Pulmonary artery endothelial cell (primary cell): ENCODE measurements around the gene ROBO1. TPM values are rescaled to one million over a fixed set of nuclear protein-coding genes. Genes with fewer than 3 reads are reported as not detected.
A peak's percentile ranks its signal among the peaks of the same experiment; 100 is the strongest.

Experiments
- DNase-seq: peaks from one replicate; pipeline ENCODE4 v3.0.0-alpha.2; 2011; ENCODE audit warnings: low read depth, low spot score
- total RNA-seq: library from RNA; depleted of rRNA; stranded (reverse); fragments of >200 nt; gene quantifications from 2 replicates; pipeline ENCODE4 v1.2.3, GENCODE V29; 2014

ROBO1 gene
- total RNA-seq, 1 donor from 2014 or later = 26.4 TPM

DNA sequence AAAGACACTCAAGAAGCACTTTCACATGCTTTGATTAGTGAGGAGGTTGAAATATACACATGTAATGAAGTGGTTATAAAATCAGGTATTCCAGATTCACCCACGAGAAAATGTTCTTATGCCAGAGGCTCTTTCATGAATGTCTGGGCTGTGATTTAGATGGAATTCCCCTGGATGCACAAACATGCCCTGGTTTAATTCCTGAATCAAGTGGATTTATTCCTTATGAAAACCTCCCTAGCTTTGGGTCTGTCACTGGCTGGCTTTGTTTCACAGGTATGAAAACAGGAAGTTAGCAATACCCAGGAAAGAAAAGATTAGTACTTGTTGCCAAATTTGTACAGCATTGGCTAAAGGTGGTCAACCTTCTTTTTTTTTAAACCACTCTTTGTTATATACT is 1123.0 kb downstream of the ROBO1 start:
- DNase-seq = no peak

DNA sequence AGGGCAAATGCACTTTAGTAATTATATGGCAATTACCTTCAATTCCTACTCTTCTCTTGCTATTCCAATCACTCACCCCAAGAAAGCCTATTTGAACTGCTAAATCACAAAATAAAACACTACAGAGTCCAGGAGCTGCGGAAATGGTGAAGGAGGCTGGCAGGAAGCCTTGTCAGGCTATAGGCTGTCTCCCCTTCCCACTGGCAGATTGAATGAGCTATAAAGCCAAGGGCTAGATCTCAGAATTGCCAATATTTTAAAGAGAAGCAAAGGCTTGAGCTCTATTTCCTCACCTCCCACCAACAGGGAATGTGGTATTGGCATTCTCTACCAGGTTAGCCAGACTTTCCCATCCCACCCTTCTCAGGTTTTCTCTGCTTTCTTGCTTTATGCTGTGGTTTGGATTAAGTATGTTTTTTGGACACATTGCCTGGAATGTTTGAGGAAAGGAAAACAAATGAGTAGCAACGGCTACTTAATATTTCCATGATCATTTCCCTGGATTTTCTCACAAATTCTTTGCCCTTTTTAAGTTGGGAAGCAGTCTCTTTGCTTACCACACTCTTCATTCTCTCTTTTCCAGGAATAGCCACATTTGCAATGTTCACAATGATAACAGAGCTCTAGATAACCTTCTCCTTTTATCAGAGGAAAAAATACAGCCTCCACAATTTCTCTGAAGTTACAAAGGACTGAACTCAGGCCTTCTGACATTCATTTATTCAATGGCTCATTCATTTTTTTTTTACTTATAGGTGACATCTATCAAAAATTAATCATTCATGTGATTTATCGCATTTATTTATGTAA is 1125.4 kb downstream of the ROBO1 start:
- DNase-seq = no peak

DNA sequence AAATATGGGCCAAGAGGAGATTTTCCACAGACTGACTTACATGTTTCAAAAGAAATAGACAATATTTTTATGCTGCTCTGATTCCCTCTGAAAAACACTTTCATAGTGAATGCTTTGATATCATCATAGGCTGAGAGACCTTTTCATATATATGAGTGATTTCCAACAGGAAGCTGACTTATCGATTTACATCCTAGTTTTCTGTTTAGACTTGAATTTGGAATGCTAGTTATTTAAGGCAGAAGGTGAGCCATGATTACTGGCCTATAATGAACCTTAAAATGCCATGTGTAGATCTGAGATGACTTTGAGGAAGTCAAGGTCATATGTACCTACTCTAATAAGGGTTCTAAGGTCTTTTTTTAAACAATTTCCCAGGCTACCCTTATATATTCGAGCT is 1126.1 kb downstream of the ROBO1 start:
- peak; percentile 7 for DNase-seq

DNA sequence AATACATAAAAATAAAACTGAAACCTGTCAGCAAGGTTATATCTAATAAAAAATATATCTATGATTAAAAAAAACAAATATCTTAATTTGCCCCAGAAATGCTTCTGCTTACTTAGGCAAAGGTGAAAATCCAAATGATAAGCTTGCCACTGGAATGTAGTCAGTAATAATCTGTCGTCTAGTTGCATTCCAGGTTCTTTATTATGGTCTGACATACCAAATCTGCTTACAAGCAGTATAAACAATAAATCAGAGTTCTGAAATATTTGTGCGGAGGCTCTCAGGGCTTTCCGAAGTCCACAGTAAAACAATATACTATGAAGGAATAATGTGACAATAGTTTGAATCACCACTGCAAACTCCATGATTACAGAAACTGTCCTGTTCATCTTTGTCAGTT is 1133.5 kb downstream of the ROBO1 start:
- no peak for DNase-seq

DNA sequence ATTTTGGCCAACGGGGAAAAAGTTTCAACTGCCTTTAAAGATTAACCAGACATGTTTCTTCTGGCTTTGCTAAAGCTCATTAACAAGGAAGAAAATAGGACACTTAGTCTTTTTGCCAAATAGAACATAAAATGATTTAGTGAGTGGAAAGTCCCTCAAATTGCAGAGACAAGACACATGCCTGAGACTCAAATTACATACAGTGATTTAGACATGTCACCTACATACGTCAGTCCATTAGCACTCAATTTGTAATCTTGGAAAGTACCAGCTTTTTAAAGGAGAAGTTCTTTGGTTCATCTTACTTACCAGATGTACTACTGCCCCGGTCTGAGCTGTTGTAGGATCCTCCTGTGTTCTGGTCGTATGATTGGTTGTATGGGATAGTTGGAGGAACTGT is 1134.2 kb downstream of the ROBO1 start:
- no peak for DNase-seq

DNA sequence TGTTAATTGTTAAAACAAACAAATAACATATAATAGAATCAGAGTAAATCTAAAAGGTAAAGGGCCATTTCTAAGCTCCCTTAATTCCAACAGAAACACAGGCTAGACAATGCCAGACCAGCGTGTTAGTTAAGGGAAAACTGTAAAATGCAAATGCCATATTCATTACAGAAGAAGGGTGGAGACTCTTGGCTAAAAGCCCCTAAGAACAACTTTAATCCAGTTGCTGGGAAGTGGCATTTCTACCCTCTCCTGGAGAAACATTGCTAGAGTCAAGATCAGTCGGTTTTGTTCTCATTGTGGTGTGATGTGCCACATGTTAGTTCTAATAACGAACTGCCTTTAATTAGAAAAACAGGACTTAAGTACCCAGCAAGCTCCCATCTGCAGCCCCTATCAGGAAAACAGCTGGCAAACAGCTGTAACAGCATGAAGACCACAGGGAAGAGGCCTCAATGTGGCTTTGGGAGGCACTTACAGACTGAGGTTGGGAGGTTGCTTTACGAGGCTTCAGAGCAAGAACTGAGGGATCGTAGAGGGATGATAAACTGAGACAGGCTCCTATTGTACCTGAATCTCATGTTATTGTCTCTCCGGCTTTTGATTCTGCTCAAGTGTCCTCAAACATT is 1134.8 kb downstream of the ROBO1 start:
- DNase-seq = no peak

DNA sequence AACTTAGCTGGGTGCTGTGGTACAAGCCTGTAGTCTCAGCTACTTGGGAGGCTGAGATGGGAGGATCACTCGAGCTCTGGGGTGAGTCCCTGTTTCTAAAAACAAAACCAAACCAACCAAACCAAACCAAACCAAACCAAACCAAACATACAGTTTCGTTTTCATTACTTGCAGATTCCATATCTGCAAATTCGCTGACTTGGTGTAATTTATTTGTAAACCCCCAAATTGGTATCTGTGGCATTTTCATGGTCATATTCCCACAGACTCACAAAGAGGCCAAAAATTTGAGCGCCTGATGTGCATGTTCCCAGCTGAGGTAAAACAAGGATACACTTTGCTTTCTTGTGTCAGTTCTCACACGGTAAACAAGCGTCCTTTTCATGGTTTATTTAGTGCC is 1138.3 kb downstream of the ROBO1 start:
- no peak for DNase-seq

DNA sequence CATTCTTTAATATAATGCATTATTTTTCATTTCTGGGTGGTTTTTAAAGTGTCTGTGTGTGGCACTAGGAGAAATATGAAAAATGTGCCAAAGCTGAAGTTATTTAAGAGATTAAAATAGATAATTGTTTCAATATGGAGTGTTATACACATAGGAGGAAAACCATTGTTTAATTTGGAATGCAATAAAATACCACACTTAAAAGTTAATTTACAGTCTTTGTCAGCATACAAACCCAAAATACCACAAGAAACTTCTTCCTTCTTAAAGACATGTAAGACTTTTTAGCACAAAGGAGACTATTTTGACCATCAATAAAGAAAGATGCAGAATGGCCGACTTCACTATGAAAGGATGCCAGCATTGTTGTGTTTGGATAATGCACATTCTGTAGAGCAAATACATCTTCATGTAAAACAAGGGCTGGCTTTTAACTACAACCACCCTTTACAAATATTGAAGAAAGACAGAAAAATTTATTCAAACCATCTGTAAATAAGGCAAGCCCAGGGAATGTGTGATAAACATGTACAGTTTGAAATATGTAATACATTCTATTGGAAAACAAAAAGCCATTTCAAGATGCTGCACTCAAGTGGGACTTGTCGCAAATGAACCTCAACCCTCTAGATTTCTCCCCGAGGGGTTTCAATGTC is 1146.6 kb downstream of the ROBO1 start:
- DNase-seq = no peak

DNA sequence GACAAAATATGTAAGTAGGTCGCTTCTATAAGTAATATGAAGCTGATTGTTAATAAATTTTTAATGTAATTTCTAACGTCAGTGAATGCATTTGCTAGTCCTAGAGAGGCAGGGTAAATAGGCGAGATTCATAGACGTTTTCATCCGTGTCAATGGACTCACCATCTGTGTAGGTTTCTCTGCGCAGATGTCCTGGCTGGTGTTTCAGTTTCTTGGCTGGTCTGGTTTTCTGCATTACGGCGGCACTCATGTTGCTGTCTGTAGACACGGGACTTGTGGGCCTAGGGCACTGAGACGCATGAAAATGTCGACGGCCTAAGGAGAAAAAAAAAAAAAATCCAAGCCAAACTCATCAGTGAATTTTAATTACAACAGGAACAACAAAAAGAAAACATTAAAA is 1153.3 kb downstream of the ROBO1 start:
- no peak for DNase-seq

DNA sequence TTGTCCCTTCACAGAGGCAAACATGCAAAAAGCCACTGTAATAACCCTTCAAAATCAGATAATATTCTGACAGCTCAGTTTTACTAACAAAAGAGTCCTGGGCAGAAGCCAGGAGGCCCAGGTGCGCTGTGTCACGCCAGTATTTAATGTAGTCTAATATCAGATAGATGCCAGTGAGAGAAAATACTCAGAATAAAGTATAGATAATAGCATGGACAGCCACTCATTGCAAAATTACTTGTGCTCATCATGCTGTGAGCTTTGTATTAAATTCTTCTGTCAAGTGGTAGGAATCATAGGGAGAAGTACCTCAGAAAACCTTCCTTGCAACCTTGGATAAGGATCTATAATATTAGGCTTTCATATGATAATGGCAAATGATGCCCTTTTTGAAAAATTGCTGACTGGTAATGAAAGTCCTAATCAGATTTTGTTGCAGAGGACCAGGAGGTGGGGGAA is 1154.3 kb downstream of the ROBO1 start:
- no peak for DNase-seq

DNA sequence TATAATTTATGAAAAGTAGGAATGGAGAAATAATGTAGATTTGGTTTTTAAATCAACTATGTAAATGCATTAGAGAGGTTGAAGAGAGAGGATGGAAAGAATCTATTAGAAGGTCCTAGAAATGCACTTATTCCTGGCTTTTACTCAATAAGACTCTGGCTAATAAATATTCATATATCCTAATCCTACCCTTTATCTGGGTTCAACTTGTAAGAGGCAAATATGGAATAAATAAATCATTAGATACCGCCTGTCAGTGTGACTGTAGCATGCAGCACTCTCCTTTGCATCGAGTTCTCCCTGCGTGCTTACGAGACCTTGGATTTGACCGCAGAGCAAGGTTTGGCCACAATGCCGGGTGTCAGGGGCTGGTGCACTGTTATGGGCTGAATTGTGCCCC is 1156.5 kb downstream of the ROBO1 start:
- no peak for DNase-seq

DNA sequence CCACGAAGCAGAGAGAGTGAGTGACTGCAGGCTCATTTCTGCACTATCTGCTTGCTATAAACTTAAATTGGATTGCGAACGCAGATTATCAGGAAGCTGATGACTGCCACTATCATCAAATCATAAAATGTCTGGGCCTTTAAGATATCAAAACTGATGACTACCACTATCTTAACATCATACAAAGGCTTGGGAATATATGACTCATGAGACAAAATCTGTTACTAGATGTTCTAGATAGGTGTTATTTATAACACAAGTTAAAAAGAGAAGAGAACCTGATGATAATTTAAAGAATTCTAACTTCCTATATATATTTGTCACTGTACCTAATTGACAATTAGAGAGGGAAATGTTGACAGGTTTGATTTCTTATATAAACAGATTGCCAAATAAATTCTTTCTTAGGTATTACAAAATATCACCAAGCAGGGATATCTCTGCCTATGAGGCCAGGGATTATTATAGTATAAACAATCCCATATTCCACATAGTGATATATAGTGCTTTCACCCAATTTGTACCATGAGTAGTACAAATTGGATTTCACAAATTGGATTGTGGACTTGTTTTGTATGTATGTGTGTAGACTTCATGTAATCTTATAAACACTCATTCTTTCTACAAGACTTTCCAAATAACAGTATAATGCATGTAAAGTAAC is 1157.2 kb downstream of the ROBO1 start:
- no peak for DNase-seq

DNA sequence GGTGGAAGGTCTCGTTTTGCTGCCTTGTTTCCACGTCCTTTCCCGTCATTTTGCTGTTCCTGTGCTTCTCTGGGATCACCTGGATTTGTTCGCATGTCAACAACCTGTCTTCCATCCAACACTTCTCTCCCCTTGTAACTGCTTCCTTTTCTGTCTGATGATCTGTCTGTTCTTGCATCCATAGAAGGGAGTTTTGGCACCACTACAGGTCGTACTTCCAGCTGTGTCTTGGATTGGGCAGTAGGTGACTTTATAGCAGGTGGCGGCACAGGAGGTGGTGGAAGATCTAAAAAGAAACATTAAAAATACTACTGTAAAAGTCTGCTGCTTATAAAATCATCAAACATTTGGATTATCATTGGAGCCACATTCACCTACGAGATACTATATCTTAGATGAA is 1161.0 kb downstream of the ROBO1 start:
- DNase-seq = no peak

DNA sequence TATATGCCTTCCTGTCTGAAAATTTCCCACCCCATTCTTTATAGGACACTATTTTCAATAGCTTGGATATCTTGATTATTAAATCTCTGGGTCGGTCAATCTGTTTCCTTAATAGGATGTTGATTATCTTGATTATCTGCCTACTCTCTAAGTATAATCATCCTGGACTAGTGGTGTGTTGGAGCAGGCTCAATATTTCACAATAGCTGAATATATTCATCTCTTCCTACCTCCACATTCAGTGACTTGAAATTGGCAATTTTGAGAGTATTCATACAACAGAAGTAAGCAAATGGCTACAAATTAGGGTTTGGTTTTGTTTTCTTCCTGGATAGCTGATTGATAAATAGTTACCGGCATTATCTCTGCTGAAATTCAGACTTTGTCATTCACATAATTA is 1162.6 kb downstream of the ROBO1 start:
- DNase-seq = no peak

DNA sequence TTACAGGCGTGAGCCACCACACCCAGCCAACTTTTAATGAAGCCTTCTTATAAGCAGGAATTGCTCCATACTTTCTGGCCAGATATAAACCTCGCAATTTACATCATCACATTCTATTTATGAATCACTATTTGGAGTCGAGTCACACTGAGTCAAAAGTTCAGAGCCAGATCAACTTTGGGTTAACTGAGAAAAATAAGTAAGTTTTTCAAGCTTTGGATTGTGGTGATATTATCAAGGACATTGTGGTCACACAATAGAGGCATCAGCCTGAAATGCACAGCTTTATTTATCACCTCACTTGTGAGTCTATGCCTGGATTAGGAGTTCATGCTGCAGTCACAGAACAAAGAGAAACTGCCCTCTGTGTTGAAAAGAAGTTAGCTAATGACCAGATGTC is 1163.5 kb downstream of the ROBO1 start:
- DNase-seq = no peak

DNA sequence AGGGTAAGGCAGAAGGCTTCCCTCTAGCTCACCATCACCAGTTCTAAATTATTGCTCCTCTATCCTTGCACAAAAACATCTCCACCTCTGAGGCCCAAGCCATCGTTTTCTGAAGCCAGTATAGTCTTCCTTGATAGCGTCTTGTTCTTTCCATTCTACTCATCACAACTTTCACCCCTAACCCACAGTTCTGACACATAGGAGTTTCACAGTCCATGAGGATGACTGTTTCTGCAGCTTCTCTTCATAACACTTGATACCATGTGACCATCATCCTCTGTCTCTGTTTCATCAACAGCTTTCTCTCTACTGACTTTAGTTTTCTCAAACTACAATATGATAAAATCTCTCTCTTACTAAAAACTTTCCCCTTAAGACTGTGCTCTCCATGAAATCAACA is 1166.5 kb downstream of the ROBO1 start:
- DNase-seq = no peak

DNA sequence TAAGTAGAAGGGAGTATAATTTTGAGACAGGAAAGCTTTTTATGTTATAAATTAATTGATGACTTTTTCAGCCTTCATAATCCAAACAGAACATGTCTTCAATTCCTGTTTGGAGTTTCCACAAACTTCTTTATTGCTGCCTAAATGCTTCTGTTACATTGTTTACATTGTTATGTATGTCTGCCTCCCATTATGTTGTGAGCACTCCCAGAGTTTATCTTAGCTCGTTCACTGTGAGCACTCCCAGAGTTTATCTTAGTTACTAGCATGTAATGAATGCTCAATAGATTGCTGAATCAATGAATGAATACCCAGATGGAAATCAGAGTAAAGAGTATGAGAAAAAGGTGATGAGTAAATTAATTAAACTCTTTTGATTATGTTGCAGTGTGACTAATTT is 1178.0 kb downstream of the ROBO1 start:
- no peak for DNase-seq

DNA sequence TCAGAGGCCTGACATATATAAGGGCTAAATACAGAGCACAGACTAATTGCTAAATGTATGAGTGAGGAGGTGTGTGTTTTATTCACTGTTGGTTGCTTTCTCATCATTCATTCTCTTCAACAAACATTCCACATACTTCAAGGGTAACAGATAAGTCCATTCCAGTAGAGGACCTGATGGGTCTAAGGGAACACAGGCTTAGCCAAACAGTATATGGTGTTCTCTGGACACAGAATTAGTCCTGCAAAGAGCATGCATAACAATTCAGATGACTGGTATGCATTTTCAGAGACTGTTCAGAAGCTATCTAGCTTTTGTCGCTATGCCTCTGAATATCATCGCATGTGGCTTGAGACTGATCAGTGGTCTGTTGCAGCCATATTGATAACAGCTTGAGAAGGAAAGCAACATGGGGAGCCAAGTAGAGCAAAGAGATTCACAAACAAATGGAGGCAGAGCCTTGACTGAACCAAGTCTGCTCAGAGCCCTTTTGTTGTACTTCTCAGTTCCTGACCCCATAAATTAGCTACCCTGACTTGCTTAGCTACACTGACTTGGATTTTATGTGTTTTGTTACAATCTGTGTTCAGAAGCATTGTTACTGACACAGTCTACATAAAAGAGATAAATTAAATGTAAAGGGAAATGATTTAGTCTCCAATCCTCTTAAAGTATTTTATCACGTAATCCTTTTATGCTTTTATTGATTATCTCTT is 1178.7 kb downstream of the ROBO1 start:
- no peak for DNase-seq

DNA sequence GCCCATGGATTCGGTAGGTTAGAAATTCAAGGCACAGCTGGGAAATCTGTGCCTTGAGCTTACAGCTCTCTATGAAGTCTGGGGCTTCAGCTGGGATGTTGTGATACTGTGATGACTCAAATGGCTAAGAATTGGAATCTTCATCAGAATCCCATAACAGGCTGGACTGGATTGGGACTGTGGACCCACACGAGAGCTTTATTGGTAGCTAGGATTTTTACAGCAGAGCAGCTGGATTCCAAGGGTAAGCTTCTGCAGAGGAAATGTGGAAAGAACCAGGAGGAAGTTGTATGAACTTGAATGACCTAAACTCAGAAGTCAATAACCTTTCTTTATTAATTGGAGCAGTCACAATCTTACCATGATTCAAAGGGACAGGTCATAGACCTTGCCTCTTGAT is 1187.1 kb downstream of the ROBO1 start:
- DNase-seq = no peak

DNA sequence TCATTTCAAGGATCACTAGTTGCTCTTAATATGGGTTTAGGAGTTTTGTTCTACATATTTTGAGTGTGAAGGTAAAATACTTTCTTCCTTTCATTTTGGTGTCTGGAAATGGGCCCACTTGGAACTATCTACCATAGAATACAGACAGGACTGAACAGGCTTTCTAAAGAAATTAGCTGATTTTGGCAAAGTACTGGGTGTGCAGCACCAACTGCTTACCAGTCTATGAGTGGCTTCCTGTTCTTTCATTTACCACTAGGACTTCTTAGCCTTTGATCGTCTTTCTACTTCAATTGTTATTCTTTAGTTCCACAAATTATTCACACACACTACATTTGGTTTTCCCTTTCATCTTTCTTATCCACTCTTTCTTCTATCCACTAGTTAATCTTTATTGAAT is 1196.3 kb downstream of the ROBO1 start:
- DNase-seq = no peak

DNA sequence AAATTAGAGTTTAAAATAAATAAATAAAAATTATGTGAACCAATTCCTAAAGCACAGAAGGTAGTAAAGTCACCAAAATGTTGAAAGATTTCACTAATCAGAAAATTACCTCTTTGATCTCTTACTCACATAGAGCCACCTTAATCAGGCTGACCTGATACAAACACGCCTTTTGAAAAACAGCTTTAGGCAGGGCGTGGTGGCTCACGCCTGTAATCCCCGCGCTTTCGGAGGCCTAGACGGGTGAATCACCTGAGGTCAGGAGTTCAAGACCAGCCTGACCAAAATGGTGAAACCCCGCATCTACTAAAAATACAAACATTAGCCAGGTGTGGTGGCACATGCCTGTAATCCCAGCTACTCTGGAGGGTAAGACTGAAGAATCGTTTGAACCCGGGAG is 1197.3 kb downstream of the ROBO1 start:
- no peak for DNase-seq
